Stimulated activated CD8-positive, alpha-beta memory T cell treated with anti-CD3 and anti-CD28 coated beads, Interleukin-7, amount 100 ng/mL, for 24 hours (primary cell): Measurements from ENCODE around the gene PARD6G.
"Not testable (repeated sequence)": the region's sequence is repeated elsewhere in the genome, so short reads cannot be mapped to it uniquely, and the experiment has no call there.

Experiments used
- DNase-seq: peaks from one replicate; pipeline ENCODE4 v3.0.0-alpha.2; 2020; ENCODE audit warnings: low read depth

Gene PARD6G

DNA sequence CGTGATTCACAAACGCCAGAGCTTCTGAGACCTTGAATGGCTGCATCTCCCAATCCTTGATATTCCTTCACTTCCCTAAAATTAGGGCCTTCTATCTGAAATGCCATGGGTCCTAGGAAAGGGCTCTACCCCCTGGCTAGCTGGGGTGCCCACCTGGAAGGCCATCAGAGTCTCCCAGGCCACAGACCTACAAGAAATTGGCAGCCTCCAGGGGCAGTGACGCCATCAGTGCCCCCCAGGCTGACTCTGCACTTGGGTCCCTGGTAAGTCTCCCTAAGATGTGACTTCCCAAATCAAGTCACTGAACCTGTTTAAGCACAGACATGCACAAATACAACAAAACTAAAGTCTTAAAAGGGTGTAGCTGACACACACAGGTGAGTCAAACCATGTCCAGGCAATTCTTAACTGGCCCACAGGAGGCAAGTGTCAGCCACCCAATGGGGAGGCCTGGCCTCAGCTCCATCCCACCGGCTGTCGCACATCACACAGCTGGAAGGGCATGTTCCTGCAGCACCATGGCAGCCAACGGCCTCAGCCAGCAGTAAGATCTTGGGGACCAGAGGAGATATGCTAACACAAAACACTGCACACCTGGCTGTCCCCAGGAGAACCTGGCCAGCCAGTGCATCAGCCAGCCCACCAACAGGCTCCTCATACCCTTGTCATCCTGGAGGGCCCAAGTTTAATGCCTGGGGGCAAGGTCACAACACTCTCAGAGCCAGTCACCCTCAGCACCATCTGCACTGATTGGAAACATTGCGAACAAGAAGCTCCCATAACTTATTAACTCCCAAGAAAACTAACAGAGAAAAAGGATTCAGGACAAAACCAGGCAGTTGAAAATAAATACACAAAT, 5.2 kb downstream of the PARD6G start:
- DNase-seq = no peak

DNA sequence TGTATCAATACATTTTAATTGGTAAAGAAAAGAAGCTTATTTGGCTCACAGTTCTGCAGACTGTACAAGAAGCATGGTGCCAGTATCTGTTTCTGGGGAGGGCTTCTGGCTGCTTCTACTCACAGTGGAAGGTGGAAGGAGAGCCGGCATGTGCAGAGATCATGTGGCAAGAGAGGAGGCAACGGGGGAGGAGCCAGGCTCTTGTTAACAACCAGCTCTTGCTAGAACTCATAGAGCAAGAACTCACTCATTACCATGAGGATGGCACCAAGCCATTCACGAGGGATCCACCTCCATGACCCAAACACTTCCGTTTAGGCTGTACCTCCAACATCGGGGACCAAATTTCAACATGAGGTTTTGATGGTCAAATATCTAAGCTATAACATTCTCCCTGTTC, 7.5 kb downstream of the PARD6G start:
- no peak for DNase-seq

DNA sequence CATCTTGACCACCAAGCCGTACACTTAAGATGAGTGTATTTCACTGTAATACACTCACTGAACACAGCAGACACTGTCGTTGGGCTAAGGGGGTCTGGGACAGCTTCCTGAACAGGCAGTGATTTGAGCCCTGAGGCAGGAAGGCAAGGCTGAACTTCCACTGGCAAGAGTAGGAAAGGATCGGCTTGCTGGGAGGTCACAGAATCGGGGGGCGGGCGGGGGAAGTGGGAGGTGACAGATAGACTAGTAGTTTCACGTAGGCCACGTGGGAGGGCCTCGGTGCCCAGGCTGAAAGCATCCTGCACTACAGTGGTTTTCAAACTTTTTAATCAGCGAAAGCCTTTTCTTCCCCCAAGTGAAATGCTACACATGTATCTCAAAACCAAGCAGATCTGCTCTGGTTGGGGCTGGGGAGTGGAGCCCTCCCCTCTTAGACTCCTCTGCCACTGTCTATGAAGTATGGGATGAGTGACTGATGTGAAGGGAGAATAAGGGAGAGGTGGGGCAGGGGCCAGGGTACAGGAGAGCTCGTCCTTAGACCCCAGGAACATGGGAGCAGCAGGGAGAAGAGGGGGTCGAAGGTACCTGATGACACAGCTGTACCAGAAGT, 8.6 kb downstream of the PARD6G start:
- no peak for DNase-seq

DNA sequence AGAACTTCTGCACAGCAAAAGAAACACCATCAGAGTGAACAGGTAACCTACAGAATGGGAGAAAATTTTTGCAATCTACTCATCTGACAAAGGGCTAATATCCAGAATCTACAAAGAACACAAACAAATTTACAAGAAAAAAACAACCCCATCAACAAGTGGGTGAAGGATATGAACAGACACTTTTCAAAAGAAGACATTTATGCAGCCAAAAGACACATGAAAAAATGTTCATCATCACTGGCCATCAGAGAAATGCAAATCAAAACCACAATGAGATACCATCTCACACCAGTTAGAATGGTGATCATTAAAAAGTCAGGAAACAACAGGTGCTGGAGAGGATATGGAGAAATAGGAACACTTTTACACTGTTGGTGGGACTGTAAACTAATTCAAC, 9.8 kb downstream of the PARD6G start:
- DNase-seq = not testable (repeated sequence)

DNA sequence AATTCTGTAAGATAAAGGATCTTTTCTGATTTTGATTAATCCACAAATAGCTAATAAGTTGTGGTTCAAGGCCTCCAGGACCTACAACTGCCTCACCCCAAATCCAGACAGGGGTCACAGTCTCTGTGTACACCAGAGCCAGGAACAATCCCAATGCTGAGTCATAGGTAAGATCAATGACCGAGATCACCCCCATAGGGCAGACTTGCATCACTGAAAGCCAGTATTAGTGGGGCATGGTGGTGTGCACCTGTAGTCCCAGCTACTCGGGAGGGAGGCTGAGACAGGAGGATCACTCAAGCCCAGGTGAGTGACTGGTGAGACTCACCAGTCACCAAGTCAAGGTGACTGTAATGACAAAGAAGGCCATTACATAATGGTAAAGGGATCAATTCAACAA, 12.9 kb downstream of the PARD6G start:
- DNase-seq = no peak

DNA sequence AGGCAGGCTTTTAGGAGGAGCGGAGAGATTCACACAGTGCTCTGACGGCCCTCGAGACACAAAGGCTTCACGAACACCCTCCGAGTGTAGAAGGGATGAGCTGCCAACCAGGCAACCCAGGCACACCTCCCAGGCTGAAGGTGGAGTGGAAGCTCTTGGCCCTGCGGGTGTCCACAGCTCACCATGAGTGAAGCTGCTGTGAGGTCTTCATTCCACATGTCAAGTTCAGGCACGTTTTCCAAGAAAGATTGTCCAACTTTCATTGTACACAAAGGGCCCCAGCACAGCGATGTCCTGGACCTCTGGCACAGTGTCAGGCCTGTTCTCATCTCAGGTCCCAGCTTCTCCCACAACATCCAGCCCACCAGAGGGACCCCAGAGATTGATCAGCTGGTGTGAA, 13.4 kb downstream of the PARD6G start:
- DNase-seq = no peak

DNA sequence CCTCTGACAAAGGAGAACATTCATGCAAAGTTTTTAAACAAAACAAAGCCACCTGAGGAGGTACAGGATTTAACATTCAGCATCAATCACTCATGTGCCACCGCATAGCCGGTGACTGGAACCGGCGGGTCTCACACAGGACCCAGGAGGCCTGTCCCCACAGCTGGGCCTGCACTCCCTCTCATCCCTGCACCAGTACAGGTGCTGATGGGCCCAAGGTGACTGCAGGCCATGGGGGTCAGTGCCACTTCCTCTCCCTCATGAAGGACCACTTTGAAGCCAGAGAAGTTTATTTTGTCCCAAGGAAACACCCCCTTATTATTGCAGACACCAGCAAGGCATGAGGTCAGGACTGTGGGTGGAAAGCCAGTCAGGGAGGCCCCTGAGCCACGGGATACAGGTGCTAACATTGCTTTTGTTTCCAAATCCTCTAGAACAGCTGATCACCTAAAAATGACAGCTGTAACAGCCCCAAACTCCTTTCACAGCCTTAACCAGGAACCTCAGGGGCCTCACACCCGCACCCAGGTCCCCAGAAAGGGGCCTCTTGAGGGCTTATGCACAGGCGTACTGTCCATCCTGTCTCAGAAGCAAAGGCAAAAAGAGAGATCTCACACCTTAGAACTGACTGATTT, 14.0 kb downstream of the PARD6G start:
- DNase-seq = no peak

DNA sequence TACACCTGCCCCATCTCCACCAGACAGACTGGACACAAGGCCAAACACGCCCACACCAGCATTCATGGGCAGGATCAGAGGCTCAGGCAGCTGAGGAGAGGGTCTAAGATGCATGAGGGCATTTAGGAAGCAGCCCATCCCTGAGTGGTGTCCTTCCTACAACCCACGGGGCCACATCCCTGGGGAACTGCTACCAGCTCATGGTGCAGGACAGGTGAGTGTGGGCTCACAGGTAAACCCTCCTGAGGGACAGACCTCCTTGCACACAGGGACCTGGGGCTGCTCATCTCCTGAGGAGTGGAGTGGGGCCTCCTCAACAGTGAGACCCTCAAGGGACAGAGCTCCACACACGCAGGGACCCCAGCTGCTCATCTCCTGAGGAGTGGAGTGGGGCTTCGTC, 14.6 kb downstream of the PARD6G start:
- DNase-seq = no peak

DNA sequence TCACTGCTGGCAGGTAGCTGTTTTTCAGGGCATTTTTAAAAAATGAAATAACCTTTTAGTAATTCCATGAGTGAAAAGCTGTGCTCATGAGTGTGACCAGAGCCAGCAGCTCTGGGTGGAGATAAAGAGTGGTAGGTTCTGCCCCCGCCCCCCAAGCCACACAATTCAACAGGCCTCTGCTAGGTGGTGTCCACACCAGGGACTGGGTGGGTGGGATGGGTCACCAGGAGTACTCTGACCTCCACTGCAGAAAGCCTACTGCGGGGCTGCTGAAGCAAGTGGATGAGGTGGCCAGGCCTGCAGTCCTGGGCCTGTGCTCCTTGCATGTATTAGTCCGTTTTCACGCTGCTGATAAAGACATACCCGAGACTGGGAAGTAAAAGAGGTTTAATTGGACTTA, 15.3 kb downstream of the PARD6G start:
- no peak for DNase-seq

DNA sequence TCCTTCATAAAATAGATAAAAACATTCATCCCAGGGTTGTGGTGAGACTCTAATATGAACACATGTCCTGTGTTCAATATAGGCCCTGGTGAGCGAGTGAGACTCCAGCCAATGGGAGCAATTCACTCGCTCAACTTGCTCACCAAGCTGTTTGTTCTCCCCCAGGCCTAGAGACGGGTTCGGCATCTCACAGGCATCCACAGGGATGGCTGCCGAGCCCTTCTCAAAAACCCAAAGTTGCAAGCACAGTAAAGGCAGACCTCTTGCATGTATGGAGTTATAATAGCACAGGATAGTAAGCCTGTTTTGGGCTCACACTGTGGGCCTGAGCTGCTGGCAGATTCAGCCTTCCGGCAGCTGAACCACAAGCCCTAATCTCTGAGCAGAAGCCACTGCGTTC, 15.7 kb downstream of the PARD6G start:
- no peak for DNase-seq

DNA sequence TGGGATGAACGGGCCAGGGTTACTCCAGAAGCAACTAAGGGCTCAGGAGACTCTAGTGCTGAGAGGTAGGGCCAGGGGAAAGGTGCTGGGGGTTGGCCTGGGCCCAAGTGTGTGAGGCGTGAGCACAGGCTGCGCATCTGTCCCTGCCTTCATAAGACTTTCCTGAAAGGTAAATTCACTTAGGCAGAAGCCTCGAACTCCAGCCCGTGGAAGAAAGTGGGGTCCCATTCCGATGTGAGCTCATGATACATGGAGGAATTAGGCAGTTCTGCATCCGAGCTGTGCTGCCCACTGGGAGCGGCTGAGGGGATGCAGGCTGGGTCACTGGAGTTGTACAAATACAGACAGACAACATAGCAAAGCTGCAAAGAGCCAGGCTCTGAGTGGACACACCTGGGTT, 16.2 kb downstream of the PARD6G start:
- DNase-seq = no peak

DNA sequence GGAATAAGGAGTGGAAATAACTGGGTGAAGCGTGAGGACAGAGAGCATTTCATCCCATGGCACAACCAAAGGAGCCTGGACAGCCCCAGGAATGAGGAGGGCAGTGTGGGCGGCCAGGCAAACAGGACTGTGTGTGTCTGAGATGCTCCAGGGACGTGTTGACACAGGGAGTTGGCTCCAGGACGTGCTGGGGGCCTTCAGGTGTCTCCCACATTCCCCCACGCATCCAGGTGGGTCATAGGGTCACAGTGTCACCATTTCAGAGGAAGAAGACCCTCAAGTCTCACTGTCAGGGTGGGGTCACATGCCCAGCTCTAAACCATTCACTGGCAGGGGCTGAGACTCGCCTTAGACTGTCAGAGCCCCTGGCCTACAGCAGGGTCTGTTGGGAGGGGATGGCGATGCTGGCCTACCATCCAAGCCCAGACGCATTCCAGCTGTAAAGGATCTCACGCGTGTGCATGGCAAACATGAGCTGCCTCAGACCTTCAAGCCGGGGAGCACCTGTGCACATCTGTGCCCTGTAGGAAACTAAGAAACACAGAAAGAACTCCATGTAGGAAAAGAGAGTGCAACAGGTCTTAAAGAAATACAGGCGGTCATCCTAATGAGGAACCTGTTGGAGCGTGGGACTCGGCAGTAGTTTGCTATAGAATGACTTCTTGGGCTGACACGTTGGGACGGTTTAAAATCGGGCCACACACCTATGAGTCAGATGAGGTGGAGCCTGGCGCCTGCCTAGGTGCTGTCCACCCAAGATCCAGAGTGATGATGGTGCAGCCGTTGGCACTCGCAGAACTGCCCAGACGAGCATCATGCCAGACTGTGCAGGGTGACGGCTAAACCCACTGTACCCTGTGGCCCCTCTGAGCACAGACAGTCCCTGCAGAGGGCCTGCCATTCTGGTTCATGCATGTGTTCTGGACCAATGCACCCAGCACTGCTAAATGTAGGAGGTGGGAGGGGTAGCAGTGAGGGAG, 17.3 kb downstream of the PARD6G start:
- DNase-seq = no peak

DNA sequence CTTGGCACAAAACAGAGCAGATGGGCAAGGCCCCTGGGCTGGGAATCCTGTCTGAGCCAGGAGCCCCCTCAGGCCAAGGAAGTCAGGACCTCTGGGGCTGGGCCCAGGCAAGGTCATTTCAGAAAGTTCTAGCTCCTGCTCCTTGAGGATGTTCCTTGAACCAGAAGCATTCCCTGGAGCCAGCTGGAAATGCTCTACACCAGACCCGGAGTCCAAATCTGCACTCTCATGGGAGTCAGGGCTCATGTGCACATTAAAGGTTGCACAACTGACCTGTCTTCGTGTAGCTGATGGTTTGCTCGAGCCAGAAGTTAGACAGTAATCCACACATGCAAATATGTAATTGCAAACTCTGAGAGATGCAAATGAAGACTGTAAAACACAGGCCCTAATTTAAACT, 18.0 kb downstream of the PARD6G start:
- no peak for DNase-seq

DNA sequence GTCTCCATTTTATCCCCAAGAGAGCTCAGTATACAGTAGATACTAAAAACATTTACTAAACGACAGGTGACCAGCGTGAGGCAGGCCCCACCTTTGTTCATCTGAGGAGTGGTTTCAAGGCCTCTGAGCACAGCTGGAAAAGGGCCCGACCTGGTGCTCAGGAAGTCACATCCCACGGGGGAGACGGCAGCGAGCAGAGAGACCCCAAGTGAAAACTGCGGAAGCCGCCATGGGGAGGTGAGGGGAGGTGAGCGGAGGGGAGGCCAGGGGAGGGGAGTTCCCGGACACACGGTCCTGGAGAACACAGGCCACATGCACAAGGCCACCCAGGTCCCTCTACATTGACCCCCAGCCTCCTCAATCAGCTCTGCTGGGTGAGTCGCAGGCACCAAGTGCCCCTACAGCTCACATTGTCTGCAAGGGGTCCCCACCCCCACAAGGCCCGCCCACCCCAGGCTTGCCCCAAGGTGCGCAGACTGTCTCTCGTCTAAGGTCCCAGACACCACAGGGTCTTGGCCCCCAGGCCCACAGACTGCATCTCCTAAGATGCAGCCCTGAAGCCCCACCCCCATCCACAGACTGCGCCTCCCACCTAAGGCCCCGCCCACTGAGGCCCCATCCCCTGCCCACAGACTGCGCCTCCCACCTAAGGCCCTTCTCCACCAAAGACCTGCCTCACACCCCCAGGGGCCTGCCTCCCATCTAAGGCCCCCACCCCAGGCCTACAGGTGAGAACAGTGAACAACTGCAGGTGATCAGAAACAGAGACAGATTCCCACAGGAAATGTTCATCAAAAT, 19.1 kb downstream of the PARD6G start:
- no peak for DNase-seq

DNA sequence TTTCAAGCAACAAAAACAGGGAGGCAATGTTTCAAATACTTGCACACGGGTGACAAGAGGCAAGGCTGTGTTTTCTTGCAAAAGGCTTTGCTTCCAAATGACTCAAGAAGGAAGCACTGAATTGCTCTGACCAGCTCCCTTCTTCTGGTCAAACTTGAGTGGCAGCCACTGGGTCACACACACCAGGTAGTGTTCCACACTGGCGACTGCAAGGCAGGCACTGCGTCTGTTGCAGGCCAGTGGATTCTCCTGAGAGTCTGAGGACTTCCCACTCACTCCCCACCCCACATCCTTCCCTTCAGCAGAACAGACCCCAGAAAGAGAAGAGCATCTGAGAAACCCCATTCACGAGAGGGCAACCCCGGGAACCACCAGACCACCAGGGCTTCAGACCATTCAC, 19.8 kb downstream of the PARD6G start:
- no peak for DNase-seq

DNA sequence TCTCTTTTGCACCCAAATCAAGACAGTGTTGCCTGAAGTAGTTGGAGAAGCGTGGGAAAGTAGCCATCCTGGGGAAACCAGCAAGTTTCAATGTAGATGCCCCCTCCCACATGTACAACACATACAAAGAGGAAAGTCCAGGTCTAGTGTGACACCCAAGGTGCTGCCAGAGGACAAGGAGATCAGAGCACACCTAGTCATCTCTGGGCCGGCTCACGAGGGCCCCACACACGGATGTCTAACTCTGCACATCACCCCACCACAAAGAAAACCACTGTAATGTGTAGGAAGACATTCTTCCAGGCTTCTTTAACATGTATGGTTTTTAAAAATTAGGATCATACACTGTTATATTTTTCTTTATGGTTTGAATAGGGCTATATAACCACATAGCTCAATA, 21.6 kb downstream of the PARD6G start:
- DNase-seq = no peak

DNA sequence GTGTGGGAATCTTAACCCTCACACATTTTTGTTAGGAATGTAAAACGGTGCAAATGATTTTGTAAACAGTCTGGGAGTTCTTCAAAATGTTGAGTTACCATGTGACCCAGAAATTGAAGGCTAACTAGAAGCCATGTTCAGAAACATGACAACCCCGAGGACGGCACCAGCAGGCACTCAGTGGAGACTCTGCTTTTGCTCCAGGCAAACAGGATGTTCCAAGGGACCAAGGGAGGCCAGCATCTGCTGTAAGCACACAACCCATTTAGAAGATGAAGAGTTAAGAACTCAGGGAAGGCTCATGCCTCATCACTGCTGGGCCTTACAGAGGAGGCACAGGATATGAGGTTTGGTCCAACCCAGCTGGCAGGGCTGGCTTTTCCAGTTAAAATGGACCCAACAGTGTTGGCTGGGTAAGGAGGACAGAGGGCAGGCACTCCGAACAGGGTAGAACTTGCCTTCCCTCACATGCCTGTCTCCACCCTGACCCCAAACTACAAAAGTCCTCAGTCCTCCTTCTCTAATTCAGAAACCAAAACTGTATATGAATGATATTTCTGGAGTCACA, 23.6 kb downstream of the PARD6G start:
- DNase-seq = no peak

DNA sequence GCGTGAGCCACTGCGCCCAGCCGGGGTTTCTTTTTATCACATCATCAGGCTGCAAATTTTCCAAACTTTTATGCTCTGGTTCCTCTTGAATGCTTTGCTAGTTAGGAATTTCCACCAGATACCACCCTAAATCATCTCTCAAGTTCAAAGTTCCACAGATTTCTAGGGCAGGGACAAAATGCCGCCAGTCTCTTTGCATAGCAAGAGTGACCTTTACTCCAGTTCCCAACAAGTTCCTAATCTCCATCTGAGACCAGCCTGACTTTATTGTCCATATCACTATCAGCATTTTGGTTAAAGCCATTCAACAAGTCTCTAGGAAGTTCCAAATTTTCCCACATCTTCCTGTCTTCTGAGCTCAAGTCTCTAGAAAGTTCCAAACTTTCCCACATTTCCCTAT, 27.8 kb downstream of the PARD6G start:
- not testable (repeated sequence) for DNase-seq

DNA sequence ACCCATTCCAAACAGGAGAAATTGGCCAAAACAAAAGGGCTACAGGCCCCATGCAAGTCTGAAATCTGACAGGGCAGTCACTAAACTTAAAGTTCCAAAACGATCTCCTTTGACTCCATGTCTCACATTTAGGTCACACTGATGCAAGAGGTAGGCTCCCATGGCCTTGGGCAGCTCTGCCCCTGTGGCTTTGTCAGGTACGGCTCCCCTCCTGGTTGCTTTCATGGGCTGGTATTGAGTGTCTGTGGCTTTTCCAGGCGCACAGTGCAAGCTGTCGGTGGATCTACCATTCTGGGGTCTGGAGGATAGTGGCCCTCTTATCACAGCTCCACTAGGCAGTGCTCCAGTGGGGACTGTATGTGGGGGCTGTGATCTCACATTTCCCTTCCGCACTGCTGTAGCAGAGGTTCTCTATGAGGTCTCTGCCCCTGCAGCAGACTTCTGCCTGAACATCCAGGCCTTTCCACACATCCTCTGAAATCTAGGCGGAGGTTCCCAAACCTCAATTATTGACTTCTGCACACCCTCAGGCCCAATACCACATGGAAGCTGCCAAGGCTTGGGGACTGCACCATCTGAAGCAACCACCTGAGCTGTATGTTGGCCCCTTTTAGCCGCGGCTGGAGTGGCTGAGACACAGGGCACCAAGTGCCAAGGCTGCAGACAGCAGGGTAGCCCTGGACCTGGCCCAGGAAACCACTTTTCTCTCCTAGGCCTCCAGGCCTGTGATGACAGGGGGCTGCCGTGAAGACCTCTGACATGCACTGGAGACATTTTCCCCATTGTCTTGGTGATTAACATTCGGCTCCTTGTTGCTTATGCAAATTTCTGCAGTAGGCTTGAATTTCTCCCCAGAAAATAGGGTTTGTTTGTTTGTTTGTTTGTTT, 28.7 kb downstream of the PARD6G start:
- DNase-seq = no peak

DNA sequence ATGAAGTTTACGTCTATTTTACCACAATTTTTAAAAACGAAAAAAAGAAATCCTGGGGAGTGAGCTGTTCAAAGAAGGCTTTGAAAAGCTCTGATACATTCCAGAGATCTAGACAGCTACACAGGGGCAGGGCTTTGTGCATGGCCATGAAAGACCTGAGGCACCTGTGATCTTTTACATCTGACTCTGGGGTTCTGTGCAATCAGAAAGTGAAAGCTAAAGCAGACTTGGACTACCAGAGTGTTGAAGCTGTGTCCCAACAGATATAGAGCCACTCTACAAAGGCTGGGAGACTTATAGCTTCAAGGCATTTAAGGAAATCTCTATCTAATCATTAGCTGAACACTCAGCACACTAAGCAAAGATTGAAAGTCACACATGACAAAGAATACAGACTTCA, 34.1 kb downstream of the PARD6G start:
- no peak for DNase-seq
